HG03460 (cell line): ENCODE data around the gene C12orf75.
A peak's percentile ranks its signal among the peaks of the same experiment; 100 is the strongest.
"Not testable (repeated sequence)": the region's sequence is repeated elsewhere in the genome, so short reads cannot be mapped to it uniquely, and the experiment has no call there.

ENCODE experiments used
- ATAC-seq: cut with Tn5 transposase; IDR thresholded peaks from one replicate; pipeline ENCODE4 v1.9.1; 2021; ENCODE audit not compliant: unreplicated experiment

The C12orf75 gene

GRCh38 chr12:105309384-105309783 lies 21.1 kb upstream of the C12orf75 start:
- not testable (repeated sequence) for ATAC-seq

- ATAC-seq = not testable (repeated sequence)
These were observed 19.9 kb upstream of the C12orf75 start for GRCh38 chr12:105310476-105311085.

GRCh38 chr12:105311936-105312335 lies 18.6 kb upstream of the C12orf75 start:
- ATAC-seq = not testable (repeated sequence)

- ATAC-seq = not testable (repeated sequence)
These were observed 16.7 kb upstream of the C12orf75 start for GRCh38 chr12:105313755-105314154.

GRCh38 chr12:105315130-105315529 lies 15.4 kb upstream of the C12orf75 start:
- no peak for ATAC-seq

- no peak for ATAC-seq
These were observed 14.8 kb upstream of the C12orf75 start for GRCh38 chr12:105315726-105316125.

- ATAC-seq = no peak
These were observed 13.3 kb upstream of the C12orf75 start for GRCh38 chr12:105316931-105317852.

GRCh38 chr12:105317942-105318621 lies 12.4 kb upstream of the C12orf75 start:
- no peak for ATAC-seq

- ATAC-seq = no peak
These were observed 11.6 kb upstream of the C12orf75 start for GRCh38 chr12:105318651-105319483.

GRCh38 chr12:105319691-105320209 lies 10.7 kb upstream of the C12orf75 start:
- ATAC-seq = no peak

GRCh38 chr12:105321125-105321524 lies 9.4 kb upstream of the C12orf75 start:
- ATAC-seq = no peak

GRCh38 chr12:105322070-105322469 lies 8.4 kb upstream of the C12orf75 start:
- no peak for ATAC-seq

GRCh38 chr12:105324704-105325103 lies 5.8 kb upstream of the C12orf75 start:
- no peak for ATAC-seq

- no peak for ATAC-seq
These were observed 5.4 kb upstream of the C12orf75 start for GRCh38 chr12:105325117-105325516.

- ATAC-seq = peak; percentile 3
These were observed 587 bp upstream of the C12orf75 start for GRCh38 chr12:105329926-105330282.

GRCh38 chr12:105330931-105331804 lies 677 bp downstream of the C12orf75 start:
- ATAC-seq = peak; percentile 11

GRCh38 chr12:105331805-105332251 lies 1.3 kb downstream of the C12orf75 start:
- no peak for ATAC-seq

GRCh38 chr12:105332286-105332685 lies 1.8 kb downstream of the C12orf75 start:
- not testable (repeated sequence) for ATAC-seq

- no peak for ATAC-seq
These were observed 2.4 kb downstream of the C12orf75 start for GRCh38 chr12:105332925-105333324.
